Ectodermal cell (in vitro differentiated cells): ENCODE measurements around the gene TMEM51.

ENCODE experiments used
- H3K27ac ChIP-seq: 2 replicates; pipeline ENCODE4 v1.7.0; 2013; ENCODE audit warnings: mild to moderate bottlenecking, low read depth, low read length; ENCODE audit not compliant: insufficient read depth, poor library complexity, severe bottlenecking
- H3K27me3 ChIP-seq: 2 replicates; pipeline ENCODE4 v1.7.0; 2013; ENCODE audit warnings: mild to moderate bottlenecking, low read length; ENCODE audit not compliant: insufficient read depth, control insufficient read depth, poor library complexity, severe bottlenecking
- H3K36me3 ChIP-seq: one replicate; pipeline ENCODE4 v1.7.0; 2013; ENCODE audit warnings: low read length; ENCODE audit not compliant: control insufficient read depth, insufficient read depth
- H3K4me1 ChIP-seq: one replicate; pipeline ENCODE4 v1.7.0; 2013; ENCODE audit warnings: low read length; ENCODE audit not compliant: control insufficient read depth, insufficient read depth
- H3K4me3 ChIP-seq: 2 replicates; pipeline ENCODE4 v1.7.0; 2013; ENCODE audit warnings: low read depth, low read length, control low read depth; ENCODE audit not compliant: insufficient read depth
- H3K9me3 ChIP-seq: 2 replicates; pipeline ENCODE4 v1.7.0; 2013; ENCODE audit warnings: mild to moderate bottlenecking, low read length, moderate library complexity; ENCODE audit not compliant: control insufficient read depth
- WGBS, 2 experiments: methylation state at CpG; one replicate each; pipeline ENCODE4 v1.1.7; 2013; ENCODE audit warnings: missing lambda C conversion rate in 2 of 2; 5-methylcytosine and 5-hydroxymethylcytosine counted together

Gene TMEM51

DNA sequence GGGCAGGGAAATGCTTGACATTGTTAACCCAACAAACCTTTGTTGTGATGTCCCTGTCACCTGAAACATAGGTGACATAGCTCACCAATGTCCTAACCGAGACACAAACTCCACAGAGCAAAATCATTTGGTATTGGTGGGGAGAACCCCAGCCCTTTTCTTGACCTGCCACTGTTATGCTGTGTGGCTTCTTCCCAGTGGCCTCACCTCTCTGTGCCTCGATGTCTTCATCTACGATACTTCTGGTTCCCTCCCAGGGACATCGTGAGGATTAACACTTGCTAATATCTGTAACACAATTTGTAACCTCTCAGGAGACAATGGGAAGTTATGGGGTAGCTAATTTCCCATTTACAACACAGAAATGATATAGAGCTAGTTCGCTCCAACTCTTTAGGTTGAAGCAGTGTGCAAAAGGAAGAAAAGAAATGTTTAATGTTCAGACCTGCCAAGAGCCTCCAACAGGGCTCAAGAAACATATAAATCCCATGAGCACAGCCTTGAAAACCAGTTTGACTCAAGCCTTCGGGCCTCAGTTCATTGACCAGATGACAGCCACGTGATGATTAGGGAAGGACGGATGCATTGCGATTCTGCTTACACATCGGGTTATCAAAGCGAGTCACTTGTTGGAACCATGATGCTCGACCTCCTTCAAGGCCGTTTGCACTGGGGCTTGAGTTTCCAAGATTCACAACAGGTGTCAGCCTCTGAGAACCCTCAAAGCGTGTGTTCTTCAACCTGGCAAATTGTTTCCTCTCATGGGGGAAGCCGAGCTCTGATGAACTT is 37.8 kb upstream of the TMEM51 start:
- H3K36me3 ChIP-seq: no peaks in the 10 kb centered on the region
- H3K4me3 ChIP-seq: no peak overlapping the region
- WGBS, 2 experiments: 94% methylated on average over 15 of the region's 15 CpGs
- H3K4me1 ChIP-seq: no peaks in the 10 kb centered on the region
- H3K9me3 ChIP-seq: no peaks in the 10 kb centered on the region
- H3K27me3 ChIP-seq: no peaks in the 10 kb centered on the region
- H3K27ac ChIP-seq: no peak overlapping the region

DNA sequence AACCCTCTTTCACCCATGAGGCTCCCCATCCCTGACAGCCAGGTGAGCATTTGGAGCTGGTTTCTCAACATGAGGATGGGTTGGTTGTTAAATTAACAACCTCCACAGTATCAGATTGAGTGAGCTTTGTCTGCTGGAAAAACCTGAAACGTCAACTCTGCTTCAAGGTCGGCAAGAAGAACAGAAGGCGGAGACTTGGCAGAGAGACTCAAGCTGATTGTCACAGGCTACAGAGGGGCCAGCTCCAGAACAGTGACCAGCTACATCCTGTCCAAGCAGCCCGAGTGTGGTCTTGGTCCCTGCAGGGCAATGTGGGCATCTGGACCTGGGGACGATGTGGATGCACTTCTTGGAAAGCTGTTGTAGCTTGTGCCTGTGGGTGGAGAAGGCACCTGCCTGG is 36.6 kb upstream of the TMEM51 start:
- Histone ChIP-seq H3K36me3 (no peaks in the 10 kb centered on the region), H3K4me3 (no peak overlapping the region), H3K27me3 (no peaks in the 10 kb centered on the region), H3K27ac (no peak overlapping the region), H3K4me1 (no peaks in the 10 kb centered on the region), H3K9me3 (no peaks in the 10 kb centered on the region)
- 80 to 86% methylated on average over 5 of the region's 5 CpGs for WGBS, 2 experiments

DNA sequence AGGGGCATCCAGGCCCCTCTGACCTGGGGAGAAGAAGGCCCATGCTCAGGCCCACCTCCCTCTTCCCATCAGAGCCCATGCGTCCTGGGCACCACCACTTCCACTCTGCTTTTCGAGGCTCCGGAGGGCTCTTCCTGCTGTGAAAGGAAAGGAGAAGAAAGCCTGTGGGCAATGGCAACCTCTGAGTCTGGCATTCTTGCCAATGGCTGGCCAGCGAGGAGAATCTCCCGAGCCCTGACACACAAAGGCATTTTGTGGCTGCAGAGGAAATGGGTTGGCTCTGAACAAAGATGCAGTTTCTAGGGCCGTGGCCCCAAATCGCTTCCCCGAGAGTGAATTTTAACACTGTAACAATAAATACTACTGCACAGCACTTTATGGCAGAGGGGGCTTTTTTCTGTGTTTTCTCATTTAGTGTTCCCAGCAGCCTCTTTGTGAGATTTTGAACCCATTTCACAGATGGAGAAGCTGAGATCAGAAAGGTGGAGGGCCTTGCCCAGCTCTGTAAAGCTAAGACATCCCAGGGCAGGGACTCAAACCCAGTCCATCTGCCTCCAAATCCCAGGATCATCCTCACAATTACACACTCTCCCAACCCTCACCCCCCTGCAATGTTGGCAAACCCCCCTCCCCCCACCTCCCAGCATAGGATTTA is 35.7 kb upstream of the TMEM51 start:
- no peaks in the 10 kb centered on the region for H3K27me3 ChIP-seq
- H3K4me1 ChIP-seq: peaks cover 7% of the 10 kb centered on the region
- H3K9me3 ChIP-seq: no peaks in the 10 kb centered on the region
- no peak overlapping the region for H3K4me3 ChIP-seq
- 75 to 79% methylated on average over 8 of the region's 8 CpGs for WGBS, 2 experiments
- no peaks in the 10 kb centered on the region for H3K36me3 ChIP-seq
- no peak overlapping the region for H3K27ac ChIP-seq

DNA sequence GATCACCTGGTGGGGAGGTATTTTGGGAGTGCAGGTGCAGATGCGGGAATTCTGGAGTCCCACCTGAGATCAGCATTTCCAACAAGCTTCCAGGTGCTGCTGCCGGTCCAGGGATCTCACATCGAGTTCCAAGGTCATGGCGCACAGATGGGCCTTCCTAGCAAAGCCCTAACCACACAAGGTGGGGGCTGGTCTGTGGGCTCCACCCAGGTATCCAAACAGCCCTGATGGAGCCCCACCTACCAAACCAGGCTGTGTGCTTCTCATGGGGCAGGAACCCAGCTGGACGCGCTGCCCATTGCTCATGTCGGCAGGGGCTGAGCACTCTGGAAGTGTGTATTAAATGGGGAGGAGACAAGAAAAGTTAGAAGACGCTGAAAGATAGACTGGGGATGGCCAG is 35.0 kb upstream of the TMEM51 start:
- no peaks in the 10 kb centered on the region for H3K36me3 ChIP-seq
- H3K9me3 ChIP-seq: no peaks in the 10 kb centered on the region
- WGBS, 2 experiments: 94 to 95% methylated on average over 8 of the region's 8 CpGs
- no peaks in the 10 kb centered on the region for H3K27me3 ChIP-seq
- H3K4me3 ChIP-seq: no peak overlapping the region
- H3K4me1 ChIP-seq: peaks cover 7% of the 10 kb centered on the region
- H3K27ac ChIP-seq: no peak overlapping the region

DNA sequence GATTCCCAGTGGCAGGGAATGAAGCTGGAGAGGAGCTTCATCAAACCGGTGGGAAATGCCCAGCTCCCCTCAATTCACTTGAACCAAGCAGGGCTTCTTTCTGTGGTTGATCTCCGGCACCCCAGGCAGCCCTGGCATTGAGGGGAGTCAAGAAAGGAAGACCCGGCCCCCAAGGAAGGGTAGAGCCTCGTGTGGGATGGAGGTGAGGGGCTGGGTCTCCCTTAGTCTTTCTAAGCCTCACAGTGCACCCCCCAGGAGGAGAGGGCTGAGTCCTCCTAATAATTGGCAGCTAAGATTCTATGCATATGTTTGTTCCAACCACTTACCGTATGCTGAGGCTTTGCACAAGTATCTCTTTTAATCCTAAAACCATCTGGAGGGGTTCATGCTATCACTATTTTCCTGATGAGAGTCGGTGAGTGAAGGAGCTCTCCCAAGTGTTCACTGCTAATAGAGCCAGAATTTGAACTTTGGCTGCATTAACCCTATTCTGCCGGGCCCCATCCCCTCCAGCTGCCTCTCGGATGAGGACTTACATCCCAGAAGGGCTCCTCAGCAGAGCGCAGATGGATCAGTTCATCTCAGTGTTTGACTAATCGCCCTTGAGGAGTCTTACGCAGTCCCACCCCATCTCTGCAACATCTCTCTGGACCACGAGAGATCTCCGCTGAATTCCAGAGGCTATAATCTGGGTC is 33.1 kb upstream of the TMEM51 start:
- Histone ChIP-seq H3K36me3 (no peaks in the 10 kb centered on the region), H3K27ac (no peak overlapping the region), H3K4me1 (peaks cover 7% of the 10 kb centered on the region), H3K4me3 (no peak overlapping the region), H3K9me3 (no peaks in the 10 kb centered on the region), H3K27me3 (no peaks in the 10 kb centered on the region)
- 92 to 93% methylated on average over 13 of the region's 13 CpGs for WGBS, 2 experiments

DNA sequence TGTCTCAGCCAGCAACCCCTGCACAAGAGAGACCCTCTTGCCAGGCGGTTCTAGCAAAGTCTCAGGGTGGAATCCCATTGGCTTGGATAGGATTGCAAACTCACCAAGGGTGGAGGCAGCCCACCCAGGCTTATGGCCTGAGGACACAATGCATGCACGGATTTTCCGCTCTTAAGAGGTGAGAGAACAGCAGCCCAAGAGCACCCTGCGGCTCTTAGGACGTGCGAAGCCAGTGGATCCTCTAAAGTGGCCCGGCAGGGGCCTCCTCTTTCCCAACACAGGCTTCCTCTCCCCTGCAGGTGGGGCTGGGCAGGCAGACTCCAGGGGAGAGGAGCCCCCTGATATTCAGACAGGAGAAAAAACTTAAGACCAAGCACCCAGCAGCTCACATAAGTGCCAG is 31.2 kb upstream of the TMEM51 start:
- WGBS, 2 experiments: 49 to 54% methylated on average over 7 of the region's 7 CpGs
- Histone ChIP-seq H3K27me3 (no peaks in the 10 kb centered on the region), H3K4me3 (no peak overlapping the region), H3K36me3 (no peaks in the 10 kb centered on the region), H3K27ac (no peak overlapping the region), H3K4me1 (peaks cover 7% of the 10 kb centered on the region), H3K9me3 (no peaks in the 10 kb centered on the region)

DNA sequence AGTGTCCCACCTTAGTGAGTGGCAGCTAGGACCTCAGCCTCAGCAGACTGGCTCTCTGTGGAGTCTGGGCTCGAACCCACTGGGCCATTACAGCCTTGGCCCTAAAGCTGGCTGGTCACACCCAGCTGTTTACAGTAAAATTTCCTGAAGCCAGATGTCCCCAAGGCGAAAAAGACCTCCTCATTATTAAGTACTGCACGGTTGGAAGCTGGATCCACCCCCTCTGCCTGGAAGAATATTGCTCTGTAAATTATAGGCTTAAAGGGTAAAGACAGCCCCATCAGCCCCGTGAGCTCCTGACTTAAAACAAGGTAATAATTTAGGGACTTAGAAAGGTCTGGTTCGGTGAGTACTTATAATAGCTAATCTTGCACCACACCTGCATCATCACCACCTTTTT is 30.3 kb upstream of the TMEM51 start:
- Histone ChIP-seq H3K4me3 (no peak overlapping the region), H3K36me3 (no peaks in the 10 kb centered on the region), H3K9me3 (no peaks in the 10 kb centered on the region), H3K27ac (no peak overlapping the region), H3K4me1 (peaks cover 7% of the 10 kb centered on the region), H3K27me3 (no peaks in the 10 kb centered on the region)
- WGBS, 2 experiments: 84 to 89% methylated on average over 4 to 5 of the region's 5 CpGs

DNA sequence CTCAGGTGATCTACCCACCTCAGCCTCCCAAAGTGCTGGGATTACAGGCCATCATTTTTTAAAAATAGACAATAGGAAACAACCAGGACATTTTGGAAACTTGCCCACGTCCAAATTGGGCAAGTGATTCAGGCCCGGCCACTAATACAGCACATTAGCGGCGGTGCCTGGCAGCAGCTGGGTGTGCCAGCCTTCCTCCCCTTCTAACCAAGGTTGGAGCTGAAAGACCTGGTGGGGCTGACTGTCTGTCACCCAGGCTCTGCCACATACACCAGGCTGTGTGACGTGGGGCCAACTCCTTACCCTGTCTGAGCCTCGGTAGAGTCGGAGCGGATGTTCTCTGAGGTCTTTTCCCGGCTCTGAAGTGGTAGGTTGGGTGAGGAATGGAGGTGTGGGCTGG is 29.6 kb upstream of the TMEM51 start:
- H3K4me1 ChIP-seq: peaks cover 7% of the 10 kb centered on the region
- no peak overlapping the region for H3K27ac ChIP-seq
- no peaks in the 10 kb centered on the region for H3K9me3 ChIP-seq
- no peaks in the 10 kb centered on the region for H3K27me3 ChIP-seq
- no peaks in the 10 kb centered on the region for H3K36me3 ChIP-seq
- no peak overlapping the region for H3K4me3 ChIP-seq
- 89 to 98% methylated on average over 9 of the region's 9 CpGs for WGBS, 2 experiments

DNA sequence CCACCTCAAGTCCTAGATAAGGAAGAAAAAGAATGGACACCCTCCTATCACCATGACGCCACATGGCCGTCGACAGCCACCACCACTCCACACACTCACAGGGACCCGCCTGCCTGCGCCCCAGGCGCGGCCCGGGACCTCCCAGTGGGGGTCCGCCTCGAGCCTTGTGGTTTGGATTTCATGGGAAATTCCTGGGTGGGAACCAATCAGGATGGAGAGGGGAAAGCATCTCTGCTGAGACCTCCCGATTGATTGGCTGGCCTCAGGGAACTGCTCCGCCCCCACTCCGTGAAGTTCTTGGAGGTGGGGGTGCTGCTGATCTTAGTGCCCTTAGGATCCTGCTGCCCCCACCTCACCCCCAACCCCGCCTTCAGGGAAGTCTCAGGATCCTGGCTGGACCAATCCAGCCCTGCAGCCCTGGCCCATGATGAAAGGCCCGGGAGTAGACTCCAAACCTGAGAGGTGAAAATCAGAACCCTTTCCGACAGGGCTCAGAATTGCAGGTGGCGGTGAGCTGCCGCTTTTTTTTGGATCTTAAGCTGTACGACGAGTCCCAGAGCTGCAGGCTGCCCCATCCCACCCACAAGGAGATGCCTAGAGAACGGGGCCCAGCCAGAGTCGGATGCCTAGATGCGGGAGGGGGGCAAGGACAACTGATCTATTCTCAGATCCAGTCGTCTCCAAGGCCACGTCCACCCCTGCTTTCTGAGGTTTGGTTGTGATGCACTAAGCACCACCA is 29.0 kb upstream of the TMEM51 start:
- Histone ChIP-seq H3K4me1 (peaks cover 7% of the 10 kb centered on the region), H3K9me3 (no peaks in the 10 kb centered on the region), H3K27ac (no peak overlapping the region), H3K4me3 (no peak overlapping the region), H3K27me3 (no peaks in the 10 kb centered on the region), H3K36me3 (no peaks in the 10 kb centered on the region)
- 91 to 94% methylated on average over 24 of the region's 25 CpGs for WGBS, 2 experiments
